IMR-90 (cell line): ENCODE data around the gene SYNPO.

ENCODE experiments used
- BHLHE40 ChIP-seq: fragments of 150-350 bp; IDR thresholded peaks from 2 replicates; pipeline ENCODE4 v1.6.1; 2016; ENCODE audit warnings: mild to moderate bottlenecking, low read depth, low read length
- CTCF ChIP-seq: conservative IDR thresholded peaks from 2 replicates; pipeline ENCODE4 v1.5.1; 2012; ENCODE audit warnings: mild to moderate bottlenecking, low read depth, low read length, improper control_type of control experiment
- ELK1 ChIP-seq: fragments of 150-350 bp; IDR thresholded peaks from 2 replicates; pipeline ENCODE4 v1.6.1; 2016; ENCODE audit warnings: low read depth, mild to moderate bottlenecking, low read length, moderate library complexity, borderline replicate concordance
- MAFK ChIP-seq: IDR thresholded peaks from 2 replicates; pipeline ENCODE4 v1.6.1; 2012; ENCODE audit warnings: low read depth, low read length, improper control_type of control experiment
- MXI1 ChIP-seq: IDR thresholded peaks from 2 replicates; pipeline ENCODE4 v1.6.1; 2012; ENCODE audit warnings: low read depth, mild to moderate bottlenecking, low read length, moderate library complexity, borderline replicate concordance
- NFE2L2 ChIP-seq: fragments of 150-350 bp; IDR thresholded peaks from 2 replicates; pipeline ENCODE4 v1.6.1; 2016; ENCODE audit warnings: low read depth, mild to moderate bottlenecking, low read length
- POLR2A ChIP-seq: IDR thresholded peaks from 2 replicates; pipeline ENCODE4 v1.6.1; 2012; ENCODE audit warnings: mild to moderate bottlenecking, low read depth, low read length
- RAD21 ChIP-seq: IDR thresholded peaks from 2 replicates; pipeline ENCODE4 v1.6.1; 2012; ENCODE audit warnings: low read length, improper control_type of control experiment
- RFX5 ChIP-seq: IDR thresholded peaks from 2 replicates; pipeline ENCODE4 v1.8.0; 2012; ENCODE audit warnings: low read depth, mild to moderate bottlenecking, low read length, moderate library complexity
- USF2 ChIP-seq: fragments of 150-350 bp; IDR thresholded peaks from 2 replicates; pipeline ENCODE4 v1.6.1; 2017; ENCODE audit warnings: mild to moderate bottlenecking, antibody characterized with exemption, low read length, low read depth

GRCh38 chr5:150706776-150707390 is 66.4 kb downstream of the SYNPO start:
- TF ChIP-seq ELK1 (no peak), RAD21 (no peak), USF2 (no peak), POLR2A (no peak), BHLHE40 (no peak), MAFK (no peak), MXI1 (no peak), CTCF (no peak), RFX5 (no peak), NFE2L2 (no peak)
